Neuronal stem cell (in vitro differentiated cells): ENCODE data around the gene MYO1E.
A peak's percentile ranks its signal among the peaks of the same experiment; 100 is the strongest.

Experiments used
- DNase-seq: peaks from one replicate; pipeline ENCODE4 v3.0.0-alpha.2; 2013; ENCODE audit warnings: low spot score
- H2AFZ ChIP-seq: one replicate; pipeline ENCODE4 v1.6.1; 2013; ENCODE audit warnings: mild to moderate bottlenecking, low read length, inconsistent platforms
- H2AK5ac ChIP-seq: 2 replicates; pipeline ENCODE4 v1.6.1; 2013; ENCODE audit warnings: low read depth, mild to moderate bottlenecking, inconsistent platforms, low read length, moderate library complexity, mixed read lengths
- H2BK120ac ChIP-seq: 2 replicates; pipeline ENCODE4 v1.6.1; 2013; ENCODE audit warnings: low read depth, mild to moderate bottlenecking, inconsistent platforms, low read length, moderate library complexity, mixed read lengths
- H2BK12ac ChIP-seq: one replicate; pipeline ENCODE4 v1.6.1; 2013; ENCODE audit warnings: low read length, inconsistent platforms
- H2BK15ac ChIP-seq: 2 replicates; pipeline ENCODE4 v1.6.1; 2013; ENCODE audit warnings: mild to moderate bottlenecking, low read length, inconsistent platforms, mixed read lengths
- H2BK5ac ChIP-seq: one replicate; pipeline ENCODE4 v1.6.1; 2013; ENCODE audit warnings: inconsistent platforms, mild to moderate bottlenecking, low read length, moderate library complexity
- H3K14ac ChIP-seq: one replicate; pipeline ENCODE4 v1.6.1; 2013; ENCODE audit warnings: low read length, inconsistent platforms
- H3K18ac ChIP-seq: 2 replicates; pipeline ENCODE4 v1.6.1; 2013; ENCODE audit warnings: low read length, inconsistent platforms
- H3K23ac ChIP-seq: 2 replicates; pipeline ENCODE4 v1.6.1; 2013; ENCODE audit warnings: low read depth, mild to moderate bottlenecking, mixed read lengths, low read length, inconsistent platforms; ENCODE audit not compliant: poor library complexity
- H3K27ac ChIP-seq: replicated peaks from 3 replicates; pipeline ENCODE4 v1.5.1; 2013; ENCODE audit warnings: low read length, inconsistent platforms
- H3K27me3 ChIP-seq, 3 experiments: 2 replicates each; pipeline ENCODE4 v1.6.1; 2013; ENCODE audit warnings: low read length in 3 of 3, mild to moderate bottlenecking in 2 of 3, inconsistent platforms in 1 of 3, low read depth in 1 of 3, mixed read lengths in 1 of 3, moderate library complexity in 1 of 3; ENCODE audit not compliant: control insufficient read depth in 3 of 3, insufficient read depth in 3 of 3
- H3K36me3 ChIP-seq, 2 donors: replicated peaks in 1 of 2; 2 replicates each; pipeline ENCODE4 v1.6.1; 2013; ENCODE audit warnings: low read length in 2 of 2; ENCODE audit not compliant: control insufficient read depth in 2 of 2, insufficient read depth in 2 of 2
- H3K4ac ChIP-seq: 2 replicates; pipeline ENCODE4 v1.6.1; 2013; ENCODE audit warnings: inconsistent platforms, mild to moderate bottlenecking, low read length, moderate library complexity
- H3K4me1 ChIP-seq, 2 donors: 1 replicate in 1 of 2; 2 replicates in 1 of 2; pipeline ENCODE4 v1.6.1; 2013; ENCODE audit warnings: low read length in 2 of 2, low read depth in 1 of 2; ENCODE audit not compliant: control insufficient read depth in 2 of 2, insufficient read depth in 1 of 2
- H3K4me2 ChIP-seq: one replicate; pipeline ENCODE4 v1.6.1; 2013; ENCODE audit warnings: mild to moderate bottlenecking, low read length, inconsistent platforms; ENCODE audit not compliant: insufficient read depth, poor library complexity, severe bottlenecking
- H3K4me3 ChIP-seq, 2 donors: 2 replicates each; pipeline ENCODE4 v1.5.1; 2013; ENCODE audit warnings: low read length in 2 of 2, mild to moderate bottlenecking in 2 of 2, inconsistent platforms in 1 of 2, moderate library complexity in 1 of 2
- H3K79me1 ChIP-seq: one replicate; pipeline ENCODE4 v1.6.1; 2013; ENCODE audit warnings: low read depth, mild to moderate bottlenecking, inconsistent platforms, low read length, moderate library complexity
- H3K9ac ChIP-seq: one replicate; pipeline ENCODE4 v1.6.1; 2013; ENCODE audit warnings: mild to moderate bottlenecking, low read depth, low read length, inconsistent platforms; ENCODE audit not compliant: poor library complexity
- H3K9me3 ChIP-seq, 2 donors: replicated peaks in 1 of 2; 2 replicates each; pipeline versions ENCODE3 to v1.6.1; 2013; ENCODE audit warnings: low read length in 2 of 2, mild to moderate bottlenecking in 2 of 2, inconsistent platforms in 1 of 2, low read depth in 1 of 2, mixed read lengths in 1 of 2, moderate library complexity in 1 of 2; ENCODE audit not compliant: control insufficient read depth in 2 of 2, insufficient read depth in 1 of 2
- H4K8ac ChIP-seq: one replicate; pipeline ENCODE4 v1.6.1; 2013; ENCODE audit warnings: low read depth, mild to moderate bottlenecking, inconsistent platforms, low read length, moderate library complexity
- H4K91ac ChIP-seq: one replicate; pipeline ENCODE4 v1.6.1; 2013; ENCODE audit warnings: low read length, low read depth, mild to moderate bottlenecking, inconsistent platforms; ENCODE audit not compliant: poor library complexity
- WGBS, 2 donors: extraction: QIAGEN DNeasy Blood & Tissue Kit; methylation state at CpG; one replicate each; pipeline ENCODE4 v1.1.7; 2013; ENCODE audit warnings: missing lambda C conversion rate in 2 of 2, mixed read lengths in 1 of 2; ENCODE audit not compliant: insufficient read length in 2 of 2, insufficient replicate concordance in 1 of 2; ENCODE audit errors: extremely low coverage in 2 of 2; 5-methylcytosine and 5-hydroxymethylcytosine counted together

The MYO1E gene

DNA sequence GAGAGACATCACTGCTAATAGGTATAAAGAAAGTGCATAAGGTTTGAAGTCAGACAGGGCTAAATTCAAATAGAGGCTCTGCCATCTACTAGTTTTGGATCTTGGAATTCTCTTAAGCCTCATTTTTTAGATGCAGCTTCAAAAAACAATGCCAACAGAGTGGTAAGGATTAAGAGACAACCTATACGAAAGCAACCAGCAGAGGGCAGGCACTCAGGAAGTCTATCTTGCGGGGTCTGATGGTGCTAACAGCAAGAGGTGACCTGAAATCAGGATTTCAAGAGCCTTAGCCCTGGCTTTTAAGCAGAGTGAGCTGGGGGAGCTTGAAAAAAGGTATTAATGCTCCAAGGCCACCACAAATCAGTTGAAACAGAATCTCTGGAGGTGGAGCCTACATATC, 125.3 kb downstream of the MYO1E start:
- Histone ChIP-seq H2BK5ac (no peak overlapping the region), H3K36me3 (no peaks in the 10 kb centered on the region), H3K27me3 (no peaks in the 10 kb centered on the region), H3K9me3 (no peaks in the 10 kb centered on the region), H3K27ac (no peak overlapping the region), H3K14ac (no peak overlapping the region), H2BK120ac (no peak overlapping the region), H4K8ac (no peak overlapping the region), H3K79me1 (no peaks in the 10 kb centered on the region), H3K23ac (no peak overlapping the region), H3K18ac (no peak overlapping the region), H3K4me3 (no peak overlapping the region), H2AFZ (no peak overlapping the region), H2BK15ac (no peak overlapping the region), H3K4me2 (no peak overlapping the region), H4K91ac (no peak overlapping the region), H3K4me1 (peaks cover 0 to 2% of the 10 kb centered on the region in 2 donors), H3K4ac (no peak overlapping the region), H2AK5ac (no peak overlapping the region), H3K9ac (no peak overlapping the region), H2BK12ac (no peak overlapping the region)
- no CpG with 5 or more reads among the region's 2 CpGs for WGBS, 2 donors
- peak; percentile 51 for DNase-seq

DNA sequence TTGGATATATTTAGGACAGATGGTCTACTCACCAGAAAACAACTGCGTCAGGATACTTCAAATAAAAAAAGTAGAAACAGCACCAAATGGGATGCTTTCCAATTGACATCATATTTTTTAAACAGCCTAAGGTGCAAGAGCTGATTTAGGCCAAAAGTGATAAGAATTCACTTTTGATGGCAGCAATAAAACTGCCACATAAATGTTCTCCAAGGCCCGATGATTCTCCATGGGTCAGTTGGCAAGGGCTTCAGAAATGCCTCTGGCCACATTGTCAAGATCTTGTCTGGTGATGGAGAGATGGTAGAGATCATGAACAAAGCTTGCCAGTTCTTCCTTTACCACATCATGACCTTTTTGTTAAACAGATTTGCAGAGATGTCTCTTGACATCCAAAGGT, 127.1 kb downstream of the MYO1E start:
- H3K9ac ChIP-seq = no peak overlapping the region
- H3K4me1 ChIP-seq = peaks cover 0 to 2% of the 10 kb centered on the region in 2 donors
- H3K4me3 ChIP-seq = no peak overlapping the region
- H2AK5ac ChIP-seq = no peak overlapping the region
- H3K4me2 ChIP-seq = no peak overlapping the region
- H3K4ac ChIP-seq = no peak overlapping the region
- H4K8ac ChIP-seq = no peak overlapping the region
- H3K9me3 ChIP-seq = no peaks in the 10 kb centered on the region
- DNase-seq = no peak
- H3K27ac ChIP-seq = no peak overlapping the region
- H2BK15ac ChIP-seq = no peak overlapping the region
- H2BK5ac ChIP-seq = no peak overlapping the region
- no CpG with 5 or more reads among the region's 2 CpGs for WGBS, 2 donors
- no peak overlapping the region for H3K18ac ChIP-seq
- no peak overlapping the region for H3K23ac ChIP-seq
- no peaks in the 10 kb centered on the region for H3K79me1 ChIP-seq
- no peaks in the 10 kb centered on the region for H3K27me3 ChIP-seq
- no peak overlapping the region for H2BK12ac ChIP-seq
- H4K91ac ChIP-seq = no peak overlapping the region
- H3K36me3 ChIP-seq = no peaks in the 10 kb centered on the region
- H2AFZ ChIP-seq = no peak overlapping the region
- H3K14ac ChIP-seq = no peak overlapping the region
- H2BK120ac ChIP-seq = no peak overlapping the region

DNA sequence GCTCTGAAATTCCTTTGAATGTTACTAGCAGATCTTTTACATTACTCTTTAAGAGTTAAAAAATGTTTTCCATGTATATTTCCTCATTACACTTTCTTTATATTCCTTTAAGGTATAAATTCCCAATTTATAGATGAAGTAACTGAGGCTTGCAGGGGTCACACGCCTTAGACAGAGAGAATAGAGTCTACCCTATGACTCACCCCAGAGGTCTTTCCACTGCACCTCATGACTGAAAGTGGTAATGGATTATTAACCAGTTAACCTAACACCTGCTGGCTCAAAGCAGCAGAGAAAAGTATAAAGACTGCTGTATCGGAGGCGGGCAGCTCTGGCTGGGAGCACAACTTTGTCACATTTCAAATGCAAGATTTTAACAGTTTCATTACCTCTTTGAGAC, 128.3 kb downstream of the MYO1E start:
- Histone ChIP-seq H3K14ac (no peak overlapping the region), H3K4ac (no peak overlapping the region), H2AK5ac (no peak overlapping the region), H3K27ac (no peak overlapping the region), H4K8ac (no peak overlapping the region), H3K4me2 (no peak overlapping the region), H3K4me3 (no peak overlapping the region), H3K23ac (no peak overlapping the region), H2BK5ac (no peak overlapping the region), H2BK12ac (no peak overlapping the region), H4K91ac (no peak overlapping the region), H2AFZ (no peak overlapping the region), H3K4me1 (peaks cover 0 to 2% of the 10 kb centered on the region in 2 donors), H3K9ac (no peak overlapping the region), H3K36me3 (no peaks in the 10 kb centered on the region), H3K18ac (no peak overlapping the region), H3K27me3 (no peaks in the 10 kb centered on the region), H2BK15ac (no peak overlapping the region), H3K9me3 (no peaks in the 10 kb centered on the region), H2BK120ac (no peak overlapping the region), H3K79me1 (no peaks in the 10 kb centered on the region)
- WGBS, 2 donors = no CpG with 5 or more reads among the region's 3 CpGs
- no peak for DNase-seq

DNA sequence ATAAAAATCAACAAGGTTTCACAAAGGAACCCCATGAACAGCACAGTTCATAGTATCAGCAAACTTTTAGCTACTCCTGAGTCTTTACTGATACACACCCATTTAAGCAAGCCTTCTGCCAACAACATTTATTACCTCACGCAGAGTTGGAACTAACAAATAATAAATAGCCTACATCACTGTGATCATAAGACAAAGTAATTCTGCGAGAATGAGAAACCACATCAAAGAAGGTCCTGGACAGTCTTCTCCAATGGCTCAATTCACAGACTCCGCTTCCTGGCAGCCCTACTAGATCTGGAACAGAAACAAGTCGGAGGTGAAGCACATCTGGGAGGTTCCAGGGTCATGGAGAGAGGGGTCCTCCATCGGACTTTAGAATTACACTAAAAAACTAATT, 129.0 kb downstream of the MYO1E start:
- no peak overlapping the region for H3K9ac ChIP-seq
- no peak overlapping the region for H2BK5ac ChIP-seq
- H3K18ac ChIP-seq = no peak overlapping the region
- no peak overlapping the region for H4K8ac ChIP-seq
- no peak overlapping the region for H2AK5ac ChIP-seq
- H3K27ac ChIP-seq = no peak overlapping the region
- no peak overlapping the region for H3K4me2 ChIP-seq
- no peak overlapping the region for H3K4me3 ChIP-seq
- H3K79me1 ChIP-seq = no peaks in the 10 kb centered on the region
- H2AFZ ChIP-seq = no peak overlapping the region
- peaks cover 0 to 2% of the 10 kb centered on the region in 2 donors for H3K4me1 ChIP-seq
- no CpG with 5 or more reads among the region's 5 CpGs for WGBS, 2 donors
- H3K36me3 ChIP-seq = no peaks in the 10 kb centered on the region
- no peaks in the 10 kb centered on the region for H3K9me3 ChIP-seq
- no peak overlapping the region for H2BK120ac ChIP-seq
- no peaks in the 10 kb centered on the region for H3K27me3 ChIP-seq
- H2BK15ac ChIP-seq = no peak overlapping the region
- no peak overlapping the region for H3K23ac ChIP-seq
- no peak overlapping the region for H3K4ac ChIP-seq
- no peak overlapping the region for H4K91ac ChIP-seq
- H2BK12ac ChIP-seq = no peak overlapping the region
- no peak for DNase-seq
- no peak overlapping the region for H3K14ac ChIP-seq
